Lung (tissue), 12 donors: ENCODE results near the gene TMEM30A. TPM values are rescaled to one million over a fixed set of nuclear protein-coding genes. Genes with fewer than 3 reads are reported as not detected.

Source experiments
- ATAC-seq: fragments of 200-7000 bp; cut with Tn5 transposase; one replicate; pipeline ENCODE4 v1.9.1; 2020; ENCODE audit warnings: moderate number of reproducible peaks; ENCODE audit not compliant: insufficient read depth, low FRiP score
- DNase-seq, 3 donors: peaks; one replicate each; pipeline ENCODE4 v3.0.0-alpha.2; 2013 to 2017
- H3K27ac ChIP-seq, 2 donors: one replicate each; pipeline ENCODE4 v1.5.1; 2013; ENCODE audit warnings: mild to moderate bottlenecking in 2 of 2, moderate library complexity in 2 of 2, control low read depth in 1 of 2, inconsistent platforms in 1 of 2, low read depth in 1 of 2, low read length in 1 of 2
- H3K27me3 ChIP-seq, 3 donors: one replicate each; pipeline ENCODE4 v1.5.1; 2013; ENCODE audit warnings: low read length in 2 of 3; ENCODE audit not compliant: control insufficient read depth in 3 of 3, insufficient read depth in 3 of 3
- H3K36me3 ChIP-seq, 4 donors: one replicate each; pipeline ENCODE4 v1.5.1; 2013; ENCODE audit warnings: low read length in 4 of 4, mild to moderate bottlenecking in 1 of 4, moderate library complexity in 1 of 4; ENCODE audit not compliant: control insufficient read depth in 4 of 4, insufficient read depth in 4 of 4
- H3K4me1 ChIP-seq, 5 donors: one replicate each; pipeline ENCODE4 v1.5.1; 2013; ENCODE audit warnings: low read length in 5 of 5, mild to moderate bottlenecking in 2 of 5, moderate library complexity in 1 of 5; ENCODE audit not compliant: control insufficient read depth in 5 of 5, insufficient read depth in 5 of 5
- H3K4me3 ChIP-seq: one replicate; pipeline ENCODE4 v1.5.1; 2013; ENCODE audit warnings: mild to moderate bottlenecking, control low read depth, moderate library complexity
- H3K9ac ChIP-seq, 2 donors: one replicate each; pipeline ENCODE4 v1.5.1; 2013; ENCODE audit warnings: low read length in 2 of 2, control low read depth in 1 of 2; ENCODE audit not compliant: insufficient read depth in 1 of 2
- H3K9me3 ChIP-seq, 4 donors: one replicate each; pipeline ENCODE4 v1.5.1; 2013; ENCODE audit warnings: low read length in 3 of 4, mild to moderate bottlenecking in 1 of 4, moderate library complexity in 1 of 4; ENCODE audit not compliant: control insufficient read depth in 4 of 4, insufficient read depth in 3 of 4
- WGBS, 2 donors: extraction: QIAGEN DNeasy Blood & Tissue Kit; methylation state at CpG; one replicate each; pipeline ENCODE4 v1.1.7; 2013; 5-methylcytosine and 5-hydroxymethylcytosine counted together
- polyA plus RNA-seq, 2 donors: library from polyadenylated mRNA; stranded (reverse); fragments of 200-250 nt; gene quantifications; one replicate each; pipeline ENCODE4 v1.2.1, GENCODE V29; 2013
- total RNA-seq, 2 donors: library from RNA; depleted of rRNA in 1 of 2; stranded (reverse); fragments of >200 nt in 1 of 2; gene quantifications; one replicate each; pipeline ENCODE4 v1.2.1, GENCODE V29; 2014 to 2021
- TF ChIP-seq, protein P1 (sequence below): IDR thresholded peaks from 2 replicates; pipeline ENCODE4 v1.5.1; 2012; ENCODE audit warnings: mild to moderate bottlenecking; ENCODE audit errors: control extremely low read depth, extremely low read depth
- donor health status: control.
- donor health status: control.
- donor health status: Bipolar disorder and iron deficiency.
- donor health status: healthy.
- donor health status: DM: yes; HTN: yes; CAD: no.

Gene TMEM30A
- total and polyA plus RNA-seq, 4 donors: 46.4 to 164 (median 99.4) TPM

GRCh38 chr6:75329703-75330102 is 45.1 kb upstream of the TMEM30A start:
- TF ChIP-seq, protein P1, sequence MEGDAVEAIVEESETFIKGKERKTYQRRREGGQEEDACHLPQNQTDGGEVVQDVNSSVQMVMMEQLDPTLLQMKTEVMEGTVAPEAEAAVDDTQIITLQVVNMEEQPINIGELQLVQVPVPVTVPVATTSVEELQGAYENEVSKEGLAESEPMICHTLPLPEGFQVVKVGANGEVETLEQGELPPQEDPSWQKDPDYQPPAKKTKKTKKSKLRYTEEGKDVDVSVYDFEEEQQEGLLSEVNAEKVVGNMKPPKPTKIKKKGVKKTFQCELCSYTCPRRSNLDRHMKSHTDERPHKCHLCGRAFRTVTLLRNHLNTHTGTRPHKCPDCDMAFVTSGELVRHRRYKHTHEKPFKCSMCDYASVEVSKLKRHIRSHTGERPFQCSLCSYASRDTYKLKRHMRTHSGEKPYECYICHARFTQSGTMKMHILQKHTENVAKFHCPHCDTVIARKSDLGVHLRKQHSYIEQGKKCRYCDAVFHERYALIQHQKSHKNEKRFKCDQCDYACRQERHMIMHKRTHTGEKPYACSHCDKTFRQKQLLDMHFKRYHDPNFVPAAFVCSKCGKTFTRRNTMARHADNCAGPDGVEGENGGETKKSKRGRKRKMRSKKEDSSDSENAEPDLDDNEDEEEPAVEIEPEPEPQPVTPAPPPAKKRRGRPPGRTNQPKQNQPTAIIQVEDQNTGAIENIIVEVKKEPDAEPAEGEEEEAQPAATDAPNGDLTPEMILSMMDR: no peak
- Histone ChIP-seq H3K27me3 (no peaks in the 10 kb centered on the region), H3K9ac (no peak overlapping the region), H3K36me3 (peaks cover 0 to 4% (median 0%) of the 10 kb centered on the region in 4 donors), H3K27ac (no peak overlapping the region), H3K9me3 (no peaks in the 10 kb centered on the region), H3K4me3 (no peak overlapping the region), H3K4me1 (peaks cover 0 to 26% (median 11%) of the 10 kb centered on the region in 5 donors)
- WGBS, 2 donors: 96 to 97% methylated on average over 1 of the region's 1 CpG
- DNase-seq (no peak), ATAC-seq (no peak)

DNA sequence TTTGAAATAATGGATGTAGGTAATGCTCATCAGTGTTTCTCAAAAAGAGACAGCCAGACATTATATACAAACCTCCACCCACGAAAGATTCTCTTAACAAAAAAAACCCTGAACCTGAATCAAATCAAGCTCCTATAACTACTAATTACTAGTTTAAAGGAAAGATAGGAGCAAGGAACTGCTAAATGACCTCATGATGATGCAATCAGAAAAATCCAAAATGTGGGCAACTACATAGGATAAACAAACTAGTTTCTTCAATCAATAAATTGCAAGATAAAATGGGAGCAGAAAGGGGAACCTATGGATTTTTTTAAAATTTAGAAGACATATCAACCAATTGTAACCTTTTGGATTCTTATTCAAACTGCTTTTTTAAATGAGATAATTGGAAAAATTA is 43.2 kb upstream of the TMEM30A start:
- 92 to 95% methylated on average over 1 of the region's 1 CpG for WGBS, 2 donors

DNA sequence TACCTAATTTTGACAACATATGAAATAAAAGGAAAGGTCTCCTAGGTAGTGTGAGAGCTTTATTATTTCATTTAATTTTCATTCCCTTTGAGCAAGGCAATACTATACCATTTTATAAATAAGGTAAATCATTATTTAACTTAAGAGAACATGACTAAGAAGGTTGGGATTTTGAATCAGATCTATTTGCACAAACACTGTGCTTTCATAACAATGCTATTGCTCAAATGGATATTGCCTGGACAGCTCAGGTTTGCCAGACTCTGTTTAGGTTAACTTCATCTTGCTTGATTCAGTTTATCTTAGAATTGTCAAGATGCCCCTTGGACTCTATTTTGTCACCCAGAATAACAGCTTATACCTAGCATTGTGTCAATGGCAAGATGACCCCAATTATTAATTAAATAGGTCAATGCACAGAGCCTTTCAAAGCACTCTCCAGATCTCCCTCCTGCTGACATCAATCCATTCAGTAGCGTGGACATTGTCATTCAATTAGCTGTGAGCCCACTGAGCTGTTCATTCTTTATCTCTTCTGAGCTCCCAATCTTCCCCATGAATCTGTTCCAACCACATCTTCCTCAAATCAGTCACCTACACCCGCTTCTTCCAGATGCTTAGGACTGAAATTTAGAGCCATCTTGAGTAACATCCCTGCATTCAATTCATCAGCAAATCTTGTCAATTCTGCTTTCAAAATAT is 42.1 kb upstream of the TMEM30A start:
- peaks cover 0 to under 1% (median 0%) of the 10 kb centered on the region in 4 donors for H3K36me3 ChIP-seq

More for the DNA sequence above, 43.2 kb upstream of the TMEM30A start:
- Histone ChIP-seq H3K4me3 (no peak overlapping the region), H3K9me3 (no peaks in the 10 kb centered on the region), H3K36me3 (peaks cover 0 to 4% (median 0%) of the 10 kb centered on the region in 4 donors), H3K4me1 (peaks cover 0 to 14% (median 4%) of the 10 kb centered on the region in 5 donors), H3K27ac (no peak overlapping the region), H3K9ac (no peak overlapping the region), H3K27me3 (no peaks in the 10 kb centered on the region)
- TF ChIP-seq, protein P1: no peak
- DNase-seq (no peak), ATAC-seq (no peak)

More for the DNA sequence above, 42.1 kb upstream of the TMEM30A start:
- DNase-seq (no peak), ATAC-seq (no peak)
- H3K27ac ChIP-seq: no peak overlapping the region
- H3K4me3 ChIP-seq: no peak overlapping the region
- TF ChIP-seq, protein P1: no peak
- H3K9ac ChIP-seq: no peak overlapping the region
- H3K4me1 ChIP-seq: peaks cover 0 to 9% (median 0%) of the 10 kb centered on the region in 5 donors
- H3K27me3 ChIP-seq: no peaks in the 10 kb centered on the region
- 87 to 90% methylated on average over 2 of the region's 2 CpGs for WGBS, 2 donors
- H3K9me3 ChIP-seq: no peaks in the 10 kb centered on the region
